ENCODE data around the gene LRP5.

DNA sequence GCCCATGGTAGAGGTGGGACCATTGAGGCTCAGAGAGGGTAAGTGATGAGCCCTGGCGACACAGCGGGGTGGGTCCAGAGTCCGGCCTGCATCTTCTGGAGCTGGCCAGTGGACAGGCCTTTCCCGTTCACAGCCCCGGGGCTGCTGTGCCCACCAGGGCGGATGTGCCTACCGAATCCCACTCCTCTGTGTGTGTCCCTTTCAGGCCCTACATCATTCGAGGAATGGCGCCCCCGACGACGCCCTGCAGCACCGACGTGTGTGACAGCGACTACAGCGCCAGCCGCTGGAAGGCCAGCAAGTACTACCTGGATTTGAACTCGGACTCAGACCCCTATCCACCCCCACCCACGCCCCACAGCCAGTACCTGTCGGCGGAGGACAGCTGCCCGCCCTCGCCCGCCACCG is 136.2 kb downstream of the LRP5 start:
- TF ChIP-seq POLR2A (IDR thresholded peaks at IDR 0.05): no peak
- TF ChIP-seq, protein P1, sequence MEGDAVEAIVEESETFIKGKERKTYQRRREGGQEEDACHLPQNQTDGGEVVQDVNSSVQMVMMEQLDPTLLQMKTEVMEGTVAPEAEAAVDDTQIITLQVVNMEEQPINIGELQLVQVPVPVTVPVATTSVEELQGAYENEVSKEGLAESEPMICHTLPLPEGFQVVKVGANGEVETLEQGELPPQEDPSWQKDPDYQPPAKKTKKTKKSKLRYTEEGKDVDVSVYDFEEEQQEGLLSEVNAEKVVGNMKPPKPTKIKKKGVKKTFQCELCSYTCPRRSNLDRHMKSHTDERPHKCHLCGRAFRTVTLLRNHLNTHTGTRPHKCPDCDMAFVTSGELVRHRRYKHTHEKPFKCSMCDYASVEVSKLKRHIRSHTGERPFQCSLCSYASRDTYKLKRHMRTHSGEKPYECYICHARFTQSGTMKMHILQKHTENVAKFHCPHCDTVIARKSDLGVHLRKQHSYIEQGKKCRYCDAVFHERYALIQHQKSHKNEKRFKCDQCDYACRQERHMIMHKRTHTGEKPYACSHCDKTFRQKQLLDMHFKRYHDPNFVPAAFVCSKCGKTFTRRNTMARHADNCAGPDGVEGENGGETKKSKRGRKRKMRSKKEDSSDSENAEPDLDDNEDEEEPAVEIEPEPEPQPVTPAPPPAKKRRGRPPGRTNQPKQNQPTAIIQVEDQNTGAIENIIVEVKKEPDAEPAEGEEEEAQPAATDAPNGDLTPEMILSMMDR (IDR thresholded peaks at IDR 0.05): no peak
